Endothelial cell of umbilical vein (primary cell): Measurements from ENCODE around the gene BRWD1. TPM values are rescaled to one million over a fixed set of nuclear protein-coding genes. Genes with fewer than 3 reads are reported as not detected.

ENCODE experiments used
- BruUV-seq: library from RNA; stranded (reverse); fragments of 400-500 nt; replicated peaks from 2 replicates; lab custom pipeline; 2021; lab: Mats Ljungman, UMichigan
- CTCF ChIA-PET: fragments of 300-600, 350-600 bp; sonication (Branson Sonifier 250); formaldehyde crosslinking; loops from one replicate; lab custom pipeline; 2021; ENCODE audit warnings: antibody characterized with exemption, inconsistent platforms; lab: Charles Lee
- POLR2A ChIA-PET: fragments of 300-600, 350-600 bp; sonication (Branson Sonifier 250); formaldehyde crosslinking; loops from one replicate; lab custom pipeline; 2021; ENCODE audit warnings: antibody characterized with exemption, inconsistent platforms; lab: Charles Lee
- DNase-seq: peaks from one replicate; pipeline ENCODE4 v3.0.0-alpha.2; 2011; ENCODE audit warnings: low read depth, low spot score
- FAIRE-seq: peaks from 2 replicates; lab custom pipeline; 2011; peaks lifted over from hg19 to GRCh38; lab: Jason Lieb, UNC
- H2AFZ ChIP-seq: 2 replicates; pipeline ENCODE4 v1.6.0; 2012; ENCODE audit warnings: low read depth, low read length, control low read depth, inconsistent platforms
- H3K27ac ChIP-seq: 2 replicates; pipeline ENCODE4 v1.5.1; 2011; ENCODE audit warnings: low read depth, mild to moderate bottlenecking, control low read depth, low read length, moderate library complexity; ENCODE audit not compliant: insufficient read depth
- H3K27me3 ChIP-seq, 2 experiments: 2 replicates each; pipeline versions ENCODE4 v1.6.0 to v1.6.1; 2011; ENCODE audit warnings: low read length in 2 of 2, mixed read lengths in 1 of 2; ENCODE audit not compliant: control insufficient read depth in 2 of 2, insufficient read depth in 2 of 2
- H3K36me3 ChIP-seq, 2 experiments: 2 replicates in 1 of 2; 3 replicates in 1 of 2; pipeline ENCODE4 v1.5.1; 2011; ENCODE audit warnings: low read length in 2 of 2, mild to moderate bottlenecking in 1 of 2, moderate library complexity in 1 of 2; ENCODE audit not compliant: control insufficient read depth in 2 of 2, insufficient read depth in 2 of 2; ENCODE audit errors: extremely low read depth in 1 of 2
- H3K4me1 ChIP-seq: 3 replicates; pipeline ENCODE4 v1.5.1; 2011; ENCODE audit warnings: mild to moderate bottlenecking, low read length; ENCODE audit not compliant: control insufficient read depth, insufficient read depth; ENCODE audit errors: extremely low read depth
- H3K4me2 ChIP-seq: 2 replicates; pipeline ENCODE4 v1.6.1; 2011; ENCODE audit warnings: low read length, control low read depth, mixed read lengths; ENCODE audit not compliant: insufficient read depth
- H3K4me3 ChIP-seq, 3 experiments: fragments of 200-600 bp in 1 of 3; sonication (generic), shearing (Covaris generic) in 1 of 3; replicated peaks in 1 of 3; 2 replicates each; pipeline ENCODE4 v1.5.1; 2011 to 2016; ENCODE audit warnings: control low read depth in 3 of 3, low read length in 3 of 3, mild to moderate bottlenecking in 2 of 3, inconsistent platforms in 1 of 3, low read depth in 1 of 3, moderate library complexity in 1 of 3; ENCODE audit not compliant: insufficient read depth in 1 of 3
- H3K79me2 ChIP-seq: 2 replicates; pipeline ENCODE4 v1.6.0; 2012; ENCODE audit warnings: low read length, inconsistent platforms; ENCODE audit not compliant: control insufficient read depth, insufficient read depth
- H3K9ac ChIP-seq: replicated peaks from 2 replicates; pipeline ENCODE3; 2011; ENCODE audit warnings: low read length, control low read depth; ENCODE audit not compliant: insufficient read depth; ENCODE audit errors: extremely low read depth
- H3K9me1 ChIP-seq: replicated peaks from 3 replicates; pipeline ENCODE4 v1.6.0; 2011; ENCODE audit warnings: mild to moderate bottlenecking, low read length; ENCODE audit not compliant: control insufficient read depth, insufficient read depth; ENCODE audit errors: extremely low read depth
- H3K9me3 ChIP-seq: replicated peaks from 2 replicates; pipeline ENCODE4 v1.5.1; 2012; ENCODE audit warnings: low read length, inconsistent platforms; ENCODE audit not compliant: control insufficient read depth, insufficient read depth
- H4K20me1 ChIP-seq: replicated peaks from 2 replicates; pipeline ENCODE3; 2011; ENCODE audit warnings: mild to moderate bottlenecking, low read length; ENCODE audit not compliant: control insufficient read depth, insufficient read depth; ENCODE audit errors: extremely low read depth
- CTCF ChIP-seq, 2 donors: IDR thresholded peaks; 1 replicate in 1 of 2; 2 replicates in 1 of 2; pipeline ENCODE4 v1.5.1; 2011; ENCODE audit warnings: low read length in 2 of 2, mild to moderate bottlenecking in 2 of 2, moderate library complexity in 2 of 2, control low read depth in 1 of 2, inconsistent platforms in 1 of 2, low read depth in 1 of 2; ENCODE audit not compliant: insufficient read depth in 1 of 2; ENCODE audit errors: extremely low read depth in 1 of 2
- EZH2 ChIP-seq: IDR thresholded peaks from 2 replicates; pipeline ENCODE4 v1.6.1; 2012; ENCODE audit warnings: borderline replicate concordance, low read depth, mild to moderate bottlenecking, moderate library complexity, low read length, inconsistent platforms; ENCODE audit not compliant: severe bottlenecking
- FOS ChIP-seq: IDR thresholded peaks from 2 replicates; pipeline ENCODE4 v1.6.1; 2011; ENCODE audit warnings: mild to moderate bottlenecking, low read length, moderate library complexity, borderline replicate concordance; ENCODE audit not compliant: insufficient read depth
- GATA2 ChIP-seq: IDR thresholded peaks from 2 replicates; pipeline ENCODE4 v1.7.0; 2011; ENCODE audit warnings: low read depth, mild to moderate bottlenecking, moderate library complexity, mixed read lengths, low read length; ENCODE audit not compliant: insufficient read length, insufficient read depth
- JUN ChIP-seq: IDR thresholded peaks from 2 replicates; pipeline ENCODE4 v1.6.1; 2011; ENCODE audit warnings: borderline replicate concordance, low read depth; ENCODE audit not compliant: insufficient read length, insufficient read depth
- MAX ChIP-seq: IDR thresholded peaks from 2 replicates; pipeline ENCODE4 v1.6.1; 2011; ENCODE audit not compliant: insufficient read depth, insufficient read length
- MYC ChIP-seq: IDR thresholded peaks from one replicate; pipeline ENCODE4 v1.6.1; 2011; ENCODE audit warnings: mild to moderate bottlenecking, low read depth, low read length
- POLR2A ChIP-seq: IDR thresholded peaks from 2 replicates; pipeline ENCODE4 v1.6.1; 2012; ENCODE audit warnings: low read depth, mild to moderate bottlenecking, control low read depth, low read length
- POLR2AphosphoS5 ChIP-seq: IDR thresholded peaks from 2 replicates; pipeline ENCODE4 v1.6.1; 2012; ENCODE audit warnings: low read depth, mild to moderate bottlenecking, control low read depth, low read length, moderate library complexity; ENCODE audit not compliant: insufficient read depth
- dilution Hi-C: fragments of 300-500 bp; cut with MboI; formaldehyde crosslinking; loops from one replicate; pipeline ENCODE4 v1.15.0; 2019; ENCODE audit warnings: low sequenced_read_pairs; ENCODE audit not compliant: extremely low pct_ligation_motif_present
- intact Hi-C: fragments of 100-400 bp; cut with micrococcal nuclease; formaldehyde crosslinking; loops from one replicate; pipeline ENCODE4 v1.10.0; 2022
- polyA plus RNA-seq, 4 experiments: library from polyadenylated mRNA; depleted of rRNA in 3 of 4; stranded (reverse) in 3 of 4; unstranded in 1 of 4; fragments of >200 nt; gene quantifications; 2 replicates each; pipeline versions ENCODE4 v1.2.1 to v1.2.3, GENCODE V29; 2011 to 2012; ENCODE audit warnings: missing spikeins in 1 of 4
- total RNA-seq: library from RNA; stranded (reverse); gene quantifications from 2 replicates; pipeline ENCODE4 v1.2.3, GENCODE V29; 2021

BRWD1 gene
- total and polyA plus RNA-seq, 2 donors (not counting 3 experiments of a cell fraction or from before 2014, with no cell fraction given), result 6.1 to 33.2 TPM

DNA sequence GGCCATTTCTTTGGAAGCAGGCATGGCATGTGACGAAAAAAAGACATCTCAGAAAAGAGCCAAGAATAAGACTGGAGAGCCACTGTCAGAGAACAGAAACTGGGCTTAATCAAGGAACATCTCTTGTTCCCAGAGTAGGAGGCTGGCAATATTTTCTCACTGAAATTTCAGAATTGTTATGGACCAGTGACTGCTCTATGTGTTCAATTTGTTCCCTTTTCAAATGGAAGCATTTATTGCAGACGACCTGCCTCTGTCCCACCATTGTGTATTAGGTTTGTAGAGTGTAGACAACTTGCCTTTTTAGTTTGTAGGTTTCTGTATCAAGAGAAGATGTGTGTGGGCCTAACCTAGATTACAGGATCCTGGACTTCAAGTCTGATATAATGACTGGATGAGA is 148.9 kb downstream of the BRWD1 start:
- peaks cover 2% of the 10 kb centered on the region for H3K4me1 ChIP-seq
- intact Hi-C loops (no loop called here), dilution Hi-C loops (loop anchor here (25.0 kb wide), 1 partner anchor 427 kb away; no protein-coding TSS in a partner anchor)
- CTCF ChIA-PET, result interaction anchor here (2.0 kb wide), 1 partner anchor 11 kb away, joined by 5 read pairs; no protein-coding TSS in a partner anchor
- no TSS peak for BruUV-seq
- H3K4me3 ChIP-seq, result no peak overlapping the region
- no peak overlapping the region for H3K9ac ChIP-seq
- no peaks in the 10 kb centered on the region for H3K79me2 ChIP-seq
- no peak overlapping the region for H2AFZ ChIP-seq
- no peaks in the 10 kb centered on the region for H4K20me1 ChIP-seq
- FAIRE-seq, result no peak
- no peaks in the 10 kb centered on the region for H3K27me3 ChIP-seq
- H3K9me1 ChIP-seq, result no peaks in the 10 kb centered on the region
- peaks cover 0 to 2% of the 10 kb centered on the region in 2 experiments for H3K36me3 ChIP-seq
- no peak overlapping the region for H3K27ac ChIP-seq
- no peak overlapping the region for H3K4me2 ChIP-seq
- POLR2A ChIA-PET, result no interaction called here
- DNase-seq, result no peak
- no peak for TF ChIP-seq POLR2AphosphoS5
- TF ChIP-seq MYC, result no peak
- TF ChIP-seq EZH2, result no peak
- TF ChIP-seq MAX, result no peak
- TF ChIP-seq CTCF (IDR thresholded peaks at IDR 0.05; ENCODE audit: extremely low read depth in 1 of 2, insufficient read depth in 1 of 2, low read depth in 1 of 2, low read length in 2 of 2), result no peak
- TF ChIP-seq FOS, result no peak
- no peak for TF ChIP-seq JUN
- no peak for TF ChIP-seq GATA2
- TF ChIP-seq POLR2A, result no peak
- H3K9me3 ChIP-seq, result no peaks in the 10 kb centered on the region
